ENCODE data around the gene TSHZ2.

DNA sequence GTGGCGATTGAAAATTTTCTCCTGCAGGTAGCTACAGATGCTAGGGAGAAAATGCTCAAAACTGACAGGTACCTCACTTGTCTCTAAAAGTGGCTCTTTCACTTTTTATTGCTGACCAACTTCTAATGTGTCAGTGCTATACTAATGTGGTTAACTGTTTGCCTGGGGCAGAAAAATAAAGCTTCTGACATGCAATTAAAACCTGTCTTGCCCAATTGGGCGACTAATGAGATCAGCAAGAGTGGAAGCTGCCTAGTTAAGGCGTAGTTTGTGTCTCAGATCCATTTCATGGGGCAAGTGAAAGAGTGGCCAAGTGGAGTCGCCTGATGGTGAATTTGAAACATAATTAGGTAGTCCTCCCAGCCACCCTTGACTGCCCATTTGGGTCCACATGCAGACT, 193.3 kb downstream of the TSHZ2 start:
- TF ChIP-seq, protein P1, sequence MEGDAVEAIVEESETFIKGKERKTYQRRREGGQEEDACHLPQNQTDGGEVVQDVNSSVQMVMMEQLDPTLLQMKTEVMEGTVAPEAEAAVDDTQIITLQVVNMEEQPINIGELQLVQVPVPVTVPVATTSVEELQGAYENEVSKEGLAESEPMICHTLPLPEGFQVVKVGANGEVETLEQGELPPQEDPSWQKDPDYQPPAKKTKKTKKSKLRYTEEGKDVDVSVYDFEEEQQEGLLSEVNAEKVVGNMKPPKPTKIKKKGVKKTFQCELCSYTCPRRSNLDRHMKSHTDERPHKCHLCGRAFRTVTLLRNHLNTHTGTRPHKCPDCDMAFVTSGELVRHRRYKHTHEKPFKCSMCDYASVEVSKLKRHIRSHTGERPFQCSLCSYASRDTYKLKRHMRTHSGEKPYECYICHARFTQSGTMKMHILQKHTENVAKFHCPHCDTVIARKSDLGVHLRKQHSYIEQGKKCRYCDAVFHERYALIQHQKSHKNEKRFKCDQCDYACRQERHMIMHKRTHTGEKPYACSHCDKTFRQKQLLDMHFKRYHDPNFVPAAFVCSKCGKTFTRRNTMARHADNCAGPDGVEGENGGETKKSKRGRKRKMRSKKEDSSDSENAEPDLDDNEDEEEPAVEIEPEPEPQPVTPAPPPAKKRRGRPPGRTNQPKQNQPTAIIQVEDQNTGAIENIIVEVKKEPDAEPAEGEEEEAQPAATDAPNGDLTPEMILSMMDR (IDR thresholded peaks at IDR 0.05): no peak
- no peak for TF ChIP-seq POLR2A (IDR thresholded peaks at IDR 0.05)
